ENCODE measurements around the gene GADD45GIP1.

- no peak for TF ChIP-seq CTCF (IDR thresholded peaks at IDR 0.05)
- no peak for TF ChIP-seq POLR2A (IDR thresholded peaks at IDR 0.05)
- TF ChIP-seq EP300 (IDR thresholded peaks at IDR 0.05), result no peak
These were observed 18.3 kb upstream of the GADD45GIP1 start for GRCh38 chr19:12975221-12975741.
